ENCODE results near the gene TNS2.
A peak's percentile ranks its signal among the peaks of the same experiment; 100 is the strongest.
"Not testable (repeated sequence)": the region's sequence is repeated elsewhere in the genome, so short reads cannot be mapped to it uniquely, and the experiment has no call there.

TNS2 gene

DNA sequence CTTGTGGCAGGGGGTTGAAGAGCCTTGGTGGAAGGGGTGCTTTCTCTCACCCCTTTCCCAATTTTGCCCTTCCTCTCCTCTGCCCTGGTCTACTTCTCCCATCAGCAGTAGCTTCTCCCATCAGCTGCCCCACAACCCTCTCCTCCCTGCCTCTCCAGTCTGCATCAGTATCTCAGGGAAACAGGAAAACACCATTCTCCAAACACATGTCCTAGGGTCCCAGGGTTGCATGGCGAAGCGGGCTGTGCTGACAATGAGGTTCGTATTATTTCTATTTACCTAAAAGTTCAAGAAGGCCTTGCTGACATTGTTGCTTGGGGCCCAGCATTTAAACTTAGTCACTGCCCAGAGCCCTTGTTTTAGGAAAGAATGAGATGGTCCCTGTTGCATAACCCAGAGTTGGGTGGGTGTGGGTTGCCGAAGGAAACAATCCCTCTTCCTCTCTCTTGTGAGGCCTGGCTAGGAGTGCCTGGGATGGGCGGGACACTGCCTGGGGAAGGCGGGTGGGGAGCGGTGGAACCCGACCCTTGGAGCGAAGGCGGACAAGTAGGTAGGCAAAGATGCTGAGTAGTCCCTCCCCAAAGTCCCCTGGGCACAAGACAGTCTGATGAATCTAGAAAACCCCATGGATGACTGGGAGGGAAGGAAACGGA, 46.4 kb downstream of the TNS2 start:
- no peak for DNase-seq

DNA sequence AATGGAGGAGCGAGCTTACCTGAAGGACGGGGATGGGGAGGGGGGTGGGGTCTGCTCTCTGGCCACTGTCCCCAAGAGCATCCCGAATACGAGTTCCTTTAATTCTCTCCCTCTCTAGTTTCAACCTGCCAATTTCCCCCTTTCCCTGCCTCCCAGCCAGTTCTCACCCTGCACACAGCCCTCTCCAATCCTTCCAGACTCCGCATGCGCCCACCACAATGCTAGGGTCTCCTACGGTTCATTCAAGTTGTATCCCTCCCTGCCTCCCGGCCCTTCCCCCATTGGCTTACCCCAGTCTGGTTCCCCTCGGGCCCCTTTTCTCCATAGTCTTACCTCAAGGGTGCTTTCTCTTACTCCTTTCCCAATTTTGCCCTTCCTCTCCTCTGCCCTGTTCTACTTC, 46.9 kb downstream of the TNS2 start:
- DNase-seq: no peak

- DNase-seq: no peak
Observed at GRCh38 chr12:53097207-53097563, 47.3 kb downstream of the TNS2 start.

- peak; percentile 32 for DNase-seq
Observed at GRCh38 chr12:53097564-53098353, 47.9 kb downstream of the TNS2 start, which contains the start of gene IGFBP6. IGFBP6 (plus strand) TSS chr12:53097667; CDS start chr12:53097718, 51 bp downstream.

- DNase-seq: no peak
Observed at GRCh38 chr12:53098354-53098981, 48.6 kb downstream of the TNS2 start.

- peak; percentile 80 for DNase-seq
Observed at GRCh38 chr12:53099071-53099882, 49.4 kb downstream of the TNS2 start.

GRCh38 chr12:53100466-53101151, 50.7 kb downstream of the TNS2 start:
- DNase-seq: no peak

GRCh38 chr12:53101266-53101665, 51.4 kb downstream of the TNS2 start:
- no peak for DNase-seq

DNA sequence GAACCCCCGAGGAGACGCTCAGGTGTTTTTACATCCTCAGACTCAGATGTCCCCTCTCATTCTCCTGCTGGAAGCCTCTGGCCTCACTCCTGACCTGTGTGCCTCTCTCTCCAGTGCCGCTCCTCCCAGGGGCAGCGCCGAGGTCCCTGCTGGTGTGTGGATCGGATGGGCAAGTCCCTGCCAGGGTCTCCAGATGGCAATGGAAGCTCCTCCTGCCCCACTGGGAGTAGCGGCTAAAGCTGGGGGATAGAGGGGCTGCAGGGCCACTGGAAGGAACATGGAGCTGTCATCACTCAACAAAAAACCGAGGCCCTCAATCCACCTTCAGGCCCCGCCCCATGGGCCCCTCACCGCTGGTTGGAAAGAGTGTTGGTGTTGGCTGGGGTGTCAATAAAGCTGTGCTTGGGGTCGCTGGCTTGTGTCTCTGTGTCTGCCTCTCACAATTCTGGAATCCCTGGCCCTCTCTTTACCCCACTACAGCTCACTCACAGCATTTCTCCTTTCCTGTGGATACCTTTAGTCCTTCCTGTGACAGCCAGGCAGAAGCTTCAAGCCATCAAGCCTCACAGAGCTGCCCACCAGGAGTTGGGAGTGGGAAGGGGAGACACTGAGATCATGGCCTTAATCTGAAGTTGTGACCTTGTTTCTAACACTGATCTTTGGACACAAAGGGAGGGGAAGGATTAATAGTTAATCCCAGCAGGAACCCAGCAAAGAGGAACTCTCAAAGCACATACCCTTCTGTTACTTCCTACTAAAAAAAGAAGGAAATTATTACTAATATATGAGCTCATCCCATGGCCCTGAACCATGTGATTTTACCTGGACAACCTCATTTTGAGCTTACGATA, 52.3 kb downstream of the TNS2 start:
- DNase-seq: no peak

DNA sequence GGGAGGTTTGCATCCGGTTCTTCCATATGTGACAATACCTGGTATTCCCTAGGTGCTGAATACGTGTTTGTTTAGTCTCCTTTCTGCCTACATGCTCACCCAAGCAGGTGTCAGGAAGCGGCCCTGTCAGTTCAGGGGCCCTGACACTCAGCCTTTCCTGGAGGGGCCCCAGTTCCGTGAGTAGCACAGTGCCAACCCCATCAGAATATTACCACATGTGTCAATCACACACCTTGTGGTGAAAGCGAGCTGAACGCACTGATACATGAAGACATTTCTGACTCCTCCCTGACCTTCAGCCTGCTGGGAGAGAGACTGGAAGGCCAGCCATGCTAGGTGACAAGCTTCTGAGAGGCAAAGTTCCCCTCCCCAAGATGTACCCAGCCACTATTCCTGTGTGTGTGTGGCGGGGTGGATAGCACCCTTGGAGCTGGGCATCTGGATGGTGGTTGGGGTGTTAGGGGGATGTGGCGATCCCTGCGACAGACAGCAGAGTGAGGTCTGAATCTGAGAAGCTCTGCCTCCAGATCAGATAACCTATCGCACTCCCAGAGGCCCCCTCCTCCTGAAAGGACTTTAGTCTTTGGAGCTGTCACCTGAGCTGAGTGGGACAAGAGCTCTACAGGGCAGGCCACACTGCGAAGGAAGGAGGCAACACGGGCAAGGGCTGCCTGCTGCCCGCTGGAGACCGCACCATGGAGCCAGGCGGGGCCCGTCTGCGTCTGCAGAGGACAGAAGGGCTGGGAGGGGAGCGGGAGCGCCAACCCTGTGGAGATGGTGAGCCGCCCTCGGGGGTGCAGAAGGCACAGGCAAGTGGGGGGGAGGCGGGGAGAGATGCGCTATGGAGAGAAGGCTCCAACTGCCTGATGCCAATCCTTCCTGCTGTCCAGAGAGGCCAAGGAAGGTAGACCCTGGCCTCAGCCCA, 53.3 kb downstream of the TNS2 start, which contains the start of gene SOAT2:
Gene SOAT2 (plus strand): TSS at position 604 of the 925 bp plus-strand sequence. CDS start 92 bp downstream, at position 696.
- DNase-seq: no peak

DNA sequence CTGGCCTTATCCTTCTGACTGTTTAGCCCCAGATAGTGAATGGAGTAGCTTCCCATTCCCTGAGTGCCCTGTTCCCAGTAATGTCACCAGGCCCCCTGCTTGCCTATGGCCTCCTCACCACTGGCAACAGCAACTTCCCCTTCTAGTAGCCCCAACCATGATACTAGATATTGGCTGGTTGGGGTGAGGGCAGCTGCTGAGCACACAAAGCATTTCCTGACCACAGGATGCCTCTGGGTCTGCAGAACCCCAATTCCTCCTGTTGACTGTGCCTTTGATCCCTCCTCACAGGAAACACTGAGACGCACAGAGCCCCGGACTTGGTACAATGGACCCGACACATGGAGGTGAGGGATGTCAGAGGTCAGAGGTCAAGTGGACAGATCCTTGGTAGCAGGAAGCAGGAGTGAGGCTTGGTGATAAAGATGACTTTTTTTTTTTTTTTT, 54.0 kb downstream of the TNS2 start:
- DNase-seq: no peak

DNA sequence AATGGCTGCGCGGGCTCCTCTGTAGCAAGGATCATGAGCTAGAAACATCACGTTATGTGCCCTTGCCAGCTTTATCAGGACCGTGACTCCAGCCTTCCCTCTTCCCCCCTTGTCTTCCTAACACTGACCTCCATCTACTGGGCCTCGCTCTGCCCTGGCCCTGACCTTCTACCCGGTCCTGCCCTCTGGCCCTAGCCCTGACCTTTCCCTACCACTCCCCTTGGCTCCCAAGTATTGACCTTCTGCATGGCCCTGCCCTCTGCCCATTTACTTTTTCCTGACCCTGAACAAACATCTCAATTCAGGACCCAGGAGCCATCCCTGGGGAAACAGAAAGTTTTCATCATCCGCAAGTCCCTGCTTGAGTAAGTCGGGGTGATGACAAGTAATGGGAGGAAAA, 55.4 kb downstream of the TNS2 start:
- no peak for DNase-seq

DNA sequence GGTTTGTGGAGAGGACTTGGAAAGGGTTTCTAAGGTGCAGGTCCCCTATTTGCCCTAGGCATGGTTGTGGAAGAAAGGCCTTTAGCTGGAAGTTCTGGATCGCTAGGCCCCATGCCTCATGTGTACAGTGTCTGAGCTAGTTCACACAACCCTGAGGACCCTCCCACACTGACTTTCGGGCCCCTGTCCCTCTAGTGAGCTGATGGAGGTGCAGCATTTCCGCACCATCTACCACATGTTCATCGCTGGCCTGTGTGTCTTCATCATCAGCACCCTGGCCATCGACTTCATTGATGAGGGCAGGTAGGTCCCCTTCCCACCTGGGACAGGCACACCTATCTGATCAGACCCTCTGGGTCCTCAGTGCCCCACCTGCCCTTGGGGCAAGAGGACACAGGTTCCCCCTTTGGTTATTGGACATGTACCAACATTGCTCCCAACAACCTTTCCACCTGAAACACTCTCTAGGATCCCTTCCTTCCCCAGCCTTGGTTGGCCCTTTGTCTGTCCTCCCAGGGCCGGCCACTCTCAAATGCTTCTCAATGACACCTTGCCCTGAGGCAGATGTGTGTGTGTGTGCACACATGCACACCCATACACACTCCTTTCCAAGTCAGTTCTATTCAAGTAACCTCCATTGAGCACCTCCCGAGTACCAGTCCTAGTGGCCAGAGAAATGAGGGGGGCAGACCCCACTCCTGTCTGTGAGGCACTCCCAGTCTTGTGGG, 56.0 kb downstream of the TNS2 start:
- DNase-seq: no peak

GRCh38 chr12:53107122-53107521, 57.3 kb downstream of the TNS2 start:
- no peak for DNase-seq

DNA sequence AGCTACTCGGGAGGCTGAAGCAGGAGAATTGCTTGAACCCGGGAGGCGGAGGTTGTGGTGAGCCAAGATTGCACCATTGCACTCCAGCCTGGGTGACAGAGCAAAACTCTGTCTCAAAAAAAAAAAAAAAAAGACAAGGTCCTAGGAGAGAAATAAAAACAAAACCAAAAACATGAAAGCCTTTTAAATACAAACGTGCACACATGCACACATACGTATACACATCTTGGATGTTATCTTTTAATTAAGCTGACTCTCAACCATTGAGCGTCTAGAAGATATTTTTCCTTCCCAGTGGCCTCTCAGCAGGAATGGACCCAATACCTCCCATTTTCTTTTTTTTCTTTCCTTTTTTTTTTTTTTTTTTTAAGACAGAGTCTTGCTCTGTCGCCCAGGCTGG, 62.6 kb downstream of the TNS2 start:
- not testable (repeated sequence) for DNase-seq

DNA sequence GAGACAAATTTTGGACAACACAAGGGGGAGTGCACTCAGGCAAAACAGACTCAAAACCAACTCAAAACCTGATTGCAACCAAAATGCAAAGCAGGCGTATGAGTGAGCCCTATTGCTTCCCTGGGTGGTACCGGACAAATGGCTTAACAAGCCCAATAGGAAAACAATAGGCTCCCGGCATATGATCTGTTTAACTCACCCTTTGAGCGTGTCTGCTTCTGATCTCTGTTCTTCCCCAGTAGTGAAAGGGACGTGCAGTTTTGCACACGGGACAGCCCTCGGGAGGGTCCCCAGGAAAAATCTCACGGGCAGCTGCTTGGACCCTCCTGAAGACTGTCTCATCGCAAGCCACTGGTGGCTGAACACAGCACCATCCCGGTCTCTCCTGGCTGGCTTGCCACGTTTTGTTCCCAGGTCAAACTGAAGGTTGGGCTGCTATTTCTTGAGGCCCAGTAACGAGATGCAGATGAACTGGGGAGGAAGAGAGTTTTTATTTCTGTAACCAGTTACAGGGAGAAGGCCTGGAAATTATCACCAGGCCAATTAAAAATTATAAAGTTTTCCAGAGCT, 63.4 kb downstream of the TNS2 start:
- no peak for DNase-seq

- DNase-seq: no peak
Observed at GRCh38 chr12:53113951-53114350, 64.1 kb downstream of the TNS2 start.
